ENCODE results near the gene CFLAR. TPM values are rescaled to one million over a fixed set of nuclear protein-coding genes. Genes with fewer than 3 reads are reported as not detected.

CFLAR gene
- total and polyA plus RNA-seq, 4 donors = 24.4 to 169 (median 45.5) TPM

GRCh38 chr2:201114846-201115245, 1.1 kb upstream of the CFLAR start:
- Histone ChIP-seq H3K4me3 (ENCODE audit: low read depth in 1 of 3, low read length in 3 of 3) (peak overlapping the region; percentile 27 to 96 (median 35)), H3K9ac (ENCODE audit: low read depth in 1 of 2, low read length in 2 of 2) (no peak overlapping the region), H3K27me3 (ENCODE audit: control insufficient read depth in 4 of 4, insufficient read depth in 4 of 4, low read length in 3 of 4) (no peaks in the 10 kb centered on the region), H3K27ac (ENCODE audit: low read depth in 1 of 2, low read length in 2 of 2) (peak overlapping the region; percentile 98 to 99), H3K36me3 (ENCODE audit: control insufficient read depth in 4 of 4, insufficient read depth in 3 of 4, low read depth in 1 of 4, low read length in 3 of 4) (no peaks in the 10 kb centered on the region), H3K9me3 (ENCODE audit: control insufficient read depth in 4 of 4, low read length in 3 of 4) (no peaks in the 10 kb centered on the region), H3K4me1 (ENCODE audit: control insufficient read depth in 4 of 4, insufficient read depth in 4 of 4, low read length in 3 of 4) (peaks cover 2 to 24% (median 12%) of the 10 kb centered on the region in 4 donors)
- no peak for DNase-seq (ENCODE audit: low spot score)
- TF ChIP-seq JUND (IDR thresholded peaks at IDR 0.05) (no peak), GABPA (IDR thresholded peaks at IDR 0.05 in 1 of 2, conservative IDR thresholded peaks at IDR 0.05 in 1 of 2) (no peak), SP1 (IDR thresholded peaks at IDR 0.05) (no peak), RXRA (IDR thresholded peaks at IDR 0.05) (no peak), EGR1 (IDR thresholded peaks at IDR 0.05; ENCODE audit: low read depth in 2 of 2) (no peak), MAX (IDR thresholded peaks at IDR 0.05) (no peak), NR2F2 (IDR thresholded peaks at IDR 0.05) (no peak), HNF4A (conservative IDR thresholded peaks at IDR 0.05) (no peak), REST (IDR thresholded peaks at IDR 0.05) (no peak), FOXA2 (IDR thresholded peaks at IDR 0.05) (no peak), YY1 (IDR thresholded peaks at IDR 0.05) (no peak), FOXA1 (IDR thresholded peaks at IDR 0.05) (no peak), ATF3 (IDR thresholded peaks at IDR 0.05) (no peak), HNF4G (IDR thresholded peaks at IDR 0.05) (no peak), RAD21 (IDR thresholded peaks at IDR 0.05) (no peak), CTCF (IDR thresholded peaks at IDR 0.05; ENCODE audit: low read depth, low read length, missing input control) (no peak), ZBTB33 (IDR thresholded peaks at IDR 0.05) (no peak)
